Sigmoid colon (tissue), 3 donors: Measurements from ENCODE around the gene TBC1D9B.

Source experiments
- POLR2A ChIP-seq, 2 donors: fragments of 450-650 bp; IDR thresholded peaks; one replicate each; pipeline ENCODE4 v1.6.1; 2016; ENCODE audit warnings: antibody characterized with exemption in 2 of 2, mild to moderate bottlenecking in 2 of 2, moderate library complexity in 2 of 2
- TF ChIP-seq, protein P1 (sequence below), 4 experiments: fragments of 450-650 bp in 3 of 4; fragments of 200-600 bp in 1 of 4; IDR thresholded peaks; one replicate each; pipeline ENCODE4 v1.5.1; 2016 to 2019; ENCODE audit warnings: antibody characterized with exemption in 4 of 4, mild to moderate bottlenecking in 3 of 4, moderate library complexity in 2 of 4

DNA sequence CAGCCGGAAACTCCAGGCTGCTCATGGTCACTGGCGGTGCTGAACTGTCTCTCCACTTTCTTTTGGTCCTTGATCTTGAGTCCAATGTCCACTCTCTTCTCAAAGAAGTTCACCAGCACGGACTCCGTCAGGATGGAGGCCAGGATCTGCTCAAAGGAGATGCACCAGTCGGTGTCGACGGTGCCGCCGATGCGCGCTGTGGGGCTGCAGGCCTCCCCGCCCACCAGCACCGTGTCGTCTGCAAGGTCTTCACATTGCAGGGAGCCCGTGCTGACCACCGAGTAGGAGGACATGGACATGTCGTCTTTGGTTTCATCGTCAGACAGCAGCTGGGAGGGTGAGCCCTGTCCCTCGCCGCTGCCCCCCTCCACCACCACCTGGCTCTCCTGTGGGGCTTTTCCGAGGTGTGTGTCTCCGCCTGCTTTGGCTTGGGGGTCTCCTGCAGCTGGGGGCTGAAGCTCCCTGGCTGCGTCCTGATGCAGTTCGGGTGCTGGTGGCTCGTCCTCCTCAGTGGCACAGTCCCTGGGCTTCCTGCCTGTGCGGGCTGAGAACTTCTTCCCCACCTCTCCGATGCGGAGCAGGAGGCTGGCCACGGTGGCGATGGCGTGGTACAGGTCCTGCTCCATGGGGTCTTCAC, 44.1 kb downstream of the TBC1D9B start:
- TF ChIP-seq, protein P1, sequence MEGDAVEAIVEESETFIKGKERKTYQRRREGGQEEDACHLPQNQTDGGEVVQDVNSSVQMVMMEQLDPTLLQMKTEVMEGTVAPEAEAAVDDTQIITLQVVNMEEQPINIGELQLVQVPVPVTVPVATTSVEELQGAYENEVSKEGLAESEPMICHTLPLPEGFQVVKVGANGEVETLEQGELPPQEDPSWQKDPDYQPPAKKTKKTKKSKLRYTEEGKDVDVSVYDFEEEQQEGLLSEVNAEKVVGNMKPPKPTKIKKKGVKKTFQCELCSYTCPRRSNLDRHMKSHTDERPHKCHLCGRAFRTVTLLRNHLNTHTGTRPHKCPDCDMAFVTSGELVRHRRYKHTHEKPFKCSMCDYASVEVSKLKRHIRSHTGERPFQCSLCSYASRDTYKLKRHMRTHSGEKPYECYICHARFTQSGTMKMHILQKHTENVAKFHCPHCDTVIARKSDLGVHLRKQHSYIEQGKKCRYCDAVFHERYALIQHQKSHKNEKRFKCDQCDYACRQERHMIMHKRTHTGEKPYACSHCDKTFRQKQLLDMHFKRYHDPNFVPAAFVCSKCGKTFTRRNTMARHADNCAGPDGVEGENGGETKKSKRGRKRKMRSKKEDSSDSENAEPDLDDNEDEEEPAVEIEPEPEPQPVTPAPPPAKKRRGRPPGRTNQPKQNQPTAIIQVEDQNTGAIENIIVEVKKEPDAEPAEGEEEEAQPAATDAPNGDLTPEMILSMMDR (IDR thresholded peaks at IDR 0.05): no peak
- TF ChIP-seq POLR2A (IDR thresholded peaks at IDR 0.05): no peak
